K562 (cell line): ENCODE results near the gene SERPINF2. TPM values are rescaled to one million over a fixed set of nuclear protein-coding genes. Genes with fewer than 3 reads are reported as not detected.

Source experiments
- ATF7 ChIP-seq: fragments of 450-650 bp; IDR thresholded peaks from 2 replicates; pipeline ENCODE4 v1.7.1; 2014; ENCODE audit warnings: mild to moderate bottlenecking, moderate library complexity
- C11orf30 ChIP-seq: fragments of 450-650 bp; IDR thresholded peaks from 2 replicates; pipeline ENCODE4 v1.6.1; 2016; ENCODE audit warnings: low read depth, mild to moderate bottlenecking
- CHCHD3 ChIP-seq: fragments of 250-450 bp; sonication (Bioruptor Pico); IDR thresholded peaks from 2 replicates; pipeline ENCODE4 v2.1.2; 2022; ENCODE audit warnings: mild to moderate bottlenecking
- CSDE1 ChIP-seq, 2 experiments: fragments of 450-650 bp; IDR thresholded peaks; 2 replicates each; pipeline ENCODE4 v1.6.1; 2016; ENCODE audit warnings: mild to moderate bottlenecking in 1 of 2
- DACH1 ChIP-seq: fragments of 450-650 bp; IDR thresholded peaks from 2 replicates; pipeline ENCODE4 v1.6.1; 2018; ENCODE audit not compliant: partially characterized antibody
- ELF4 ChIP-seq: fragments of 450-650 bp; formaldehyde crosslinking; IDR thresholded peaks from 2 replicates; pipeline ENCODE4 v1.4.0; 2022; ENCODE audit warnings: missing genetic modification characterization
- GATA2 ChIP-seq: sonication (generic); formaldehyde crosslinking; IDR thresholded peaks from 2 replicates; pipeline ENCODE4 v1.4.0; 2020; ENCODE audit warnings: mild to moderate bottlenecking, missing genetic modification reagents
- KAT7 ChIP-seq: sonication (generic); formaldehyde crosslinking; IDR thresholded peaks from 2 replicates; pipeline ENCODE4 v1.8.0; 2022; ENCODE audit warnings: missing genetic modification reagents, mild to moderate bottlenecking, borderline replicate concordance
- KLF1 ChIP-seq: fragments of 450-650 bp; IDR thresholded peaks from 2 replicates; pipeline ENCODE4 v1.6.1; 2016; ENCODE audit warnings: missing genetic modification characterization, missing compliant biosample characterization
- KLF6 ChIP-seq: fragments of 250-450 bp; sonication (Bioruptor Pico); IDR thresholded peaks from 2 replicates; pipeline ENCODE4 v1.4.0; 2020; ENCODE audit warnings: mild to moderate bottlenecking, moderate library complexity, borderline replicate concordance
- NCOR1 ChIP-seq: fragments of 450-650 bp; IDR thresholded peaks from 2 replicates; pipeline ENCODE4 v1.6.1; 2016; ENCODE audit warnings: mild to moderate bottlenecking, moderate library complexity
- NR2C1 ChIP-seq, 2 experiments: fragments of 450-650 bp; IDR thresholded peaks; 2 replicates each; pipeline ENCODE4 v1.6.1; 2017; ENCODE audit warnings: mild to moderate bottlenecking in 2 of 2, antibody characterized with exemption in 1 of 2, inconsistent platforms in 1 of 2, missing compliant biosample characterization in 1 of 2, missing genetic modification characterization in 1 of 2
- SIRT6 ChIP-seq: IDR thresholded peaks from one replicate; pipeline ENCODE4 v1.6.1; 2012; ENCODE audit warnings: low read depth, mild to moderate bottlenecking, control low read depth, inconsistent platforms, low read length, moderate library complexity
- ZNF175 ChIP-seq: fragments of 200-800 bp; sonication (Bioruptor generic); IDR thresholded peaks from 2 replicates; pipeline ENCODE4 v1.6.1; 2016; ENCODE audit warnings: low read depth, mild to moderate bottlenecking, missing genetic modification characterization, missing compliant biosample characterization
- ZNF316 ChIP-seq: fragments of 450-650 bp; IDR thresholded peaks from 2 replicates; pipeline ENCODE4 v1.6.1; 2016
- ZNF589 ChIP-seq: fragments of 200-800 bp; sonication (Bioruptor generic); IDR thresholded peaks from 2 replicates; pipeline ENCODE4 v1.6.1; 2016; ENCODE audit warnings: low read depth, missing genetic modification characterization, missing compliant biosample characterization
- ZNF79 ChIP-seq: fragments of 250-450 bp; sonication (Bioruptor Pico); IDR thresholded peaks from 2 replicates; pipeline ENCODE4 v1.4.0; 2020; ENCODE audit warnings: low read depth, mild to moderate bottlenecking, moderate library complexity
- polyA plus RNA-seq, 8 experiments: library from polyadenylated mRNA; depleted of rRNA in 4 of 8; stranded (reverse) in 5 of 8; unstranded in 3 of 8; fragments of >200 nt; fragmentation: Nextera tagmentation in 2 of 8; fragmentation: Illumina TruSeq in 1 of 8; extraction: Ambion mirVana in 2 of 8; extraction: Trizol in 1 of 8; gene quantifications; 2 replicates each; pipeline versions ENCODE4 v1.2.1 to v1.2.3, GENCODE V29; 2011 to 2014; ENCODE audit warnings: inconsistent platforms in 1 of 8, missing spikeins in 1 of 8
- total RNA-seq, 7 experiments: library from RNA; depleted of rRNA in 6 of 7; stranded (reverse); fragments of >200 nt in 6 of 7; fragmentation: Illumina TruSeq in 2 of 7; extraction: Trizol in 2 of 7; gene quantifications; 2 replicates each; pipeline versions ENCODE4 v1.2.1 to v1.2.3, GENCODE V29; 2011 to 2021; ENCODE audit warnings: low replicate concordance in 1 of 7
- TF ChIP-seq, protein P1 (sequence below): fragments of 250-450 bp; sonication (Bioruptor Pico); IDR thresholded peaks from 2 replicates; pipeline ENCODE4 v1.4.0; 2020; ENCODE audit warnings: mild to moderate bottlenecking, moderate library complexity, borderline replicate concordance
- TF ChIP-seq, protein P2 (sequence below): fragments of 450-650 bp; IDR thresholded peaks from 2 replicates; pipeline ENCODE4 v1.6.1; 2016; ENCODE audit warnings: mild to moderate bottlenecking
- TF ChIP-seq, protein P3 (sequence below): fragments of 450-650 bp; IDR thresholded peaks from 2 replicates; pipeline ENCODE4 v1.6.1; 2017; ENCODE audit warnings: mild to moderate bottlenecking, moderate library complexity
- TF ChIP-seq, protein P4 (sequence below): fragments of 200-400 bp; formaldehyde crosslinking; IDR thresholded peaks from 2 replicates; pipeline ENCODE4 v1.6.1; 2017; ENCODE audit warnings: mild to moderate bottlenecking, low read depth, low read length, moderate library complexity

SERPINF2 gene
- total and polyA plus RNA-seq, 9 of the 15 experiments (the other 6 are each of a cell fraction or from before 2014, with no cell fraction given) = 0.22 TPM; not detected in 8

DNA sequence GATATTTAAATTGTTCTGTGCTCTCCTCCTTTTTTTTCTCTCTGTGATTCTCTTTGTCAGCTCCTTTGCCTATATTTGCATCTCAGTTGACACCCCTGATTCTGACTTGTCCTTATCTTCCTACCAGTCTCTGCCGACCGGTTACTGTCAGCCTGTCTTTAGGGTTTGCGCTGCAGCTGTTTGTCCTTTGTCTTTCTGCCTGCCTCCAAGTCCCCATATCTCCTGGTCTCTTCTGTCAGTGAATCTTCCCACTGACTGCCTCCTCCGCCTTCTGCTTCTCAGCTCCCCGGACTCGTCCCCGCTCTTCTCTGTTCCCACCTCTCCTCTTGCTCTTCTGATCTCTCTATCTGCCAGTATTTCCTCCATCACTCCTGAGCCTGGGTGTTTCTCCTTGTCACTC is 37.7 kb upstream of the SERPINF2 start (continued):
- TF ChIP-seq NR2C1 (IDR thresholded peaks at IDR 0.05) = no peak
- TF ChIP-seq NR2C1 (tag; IDR thresholded peaks at IDR 0.05) = no peak
- no peak for TF ChIP-seq CSDE1 (IDR thresholded peaks at IDR 0.05)
- no peak for TF ChIP-seq KAT7 (CRISPR knock-in tag)
- peak; percentile 36; the same call in 1 of the 2 replicates for TF ChIP-seq ZNF589 (CRISPR knock-in tag)
- TF ChIP-seq ZNF175 (CRISPR knock-in tag) = no peak
- TF ChIP-seq GATA2 (CRISPR knock-in tag) = peak; percentile 79
- no peak for TF ChIP-seq ZNF79 (CRISPR knock-in tag)
- no peak for TF ChIP-seq ZNF316
- TF ChIP-seq, protein P1, sequence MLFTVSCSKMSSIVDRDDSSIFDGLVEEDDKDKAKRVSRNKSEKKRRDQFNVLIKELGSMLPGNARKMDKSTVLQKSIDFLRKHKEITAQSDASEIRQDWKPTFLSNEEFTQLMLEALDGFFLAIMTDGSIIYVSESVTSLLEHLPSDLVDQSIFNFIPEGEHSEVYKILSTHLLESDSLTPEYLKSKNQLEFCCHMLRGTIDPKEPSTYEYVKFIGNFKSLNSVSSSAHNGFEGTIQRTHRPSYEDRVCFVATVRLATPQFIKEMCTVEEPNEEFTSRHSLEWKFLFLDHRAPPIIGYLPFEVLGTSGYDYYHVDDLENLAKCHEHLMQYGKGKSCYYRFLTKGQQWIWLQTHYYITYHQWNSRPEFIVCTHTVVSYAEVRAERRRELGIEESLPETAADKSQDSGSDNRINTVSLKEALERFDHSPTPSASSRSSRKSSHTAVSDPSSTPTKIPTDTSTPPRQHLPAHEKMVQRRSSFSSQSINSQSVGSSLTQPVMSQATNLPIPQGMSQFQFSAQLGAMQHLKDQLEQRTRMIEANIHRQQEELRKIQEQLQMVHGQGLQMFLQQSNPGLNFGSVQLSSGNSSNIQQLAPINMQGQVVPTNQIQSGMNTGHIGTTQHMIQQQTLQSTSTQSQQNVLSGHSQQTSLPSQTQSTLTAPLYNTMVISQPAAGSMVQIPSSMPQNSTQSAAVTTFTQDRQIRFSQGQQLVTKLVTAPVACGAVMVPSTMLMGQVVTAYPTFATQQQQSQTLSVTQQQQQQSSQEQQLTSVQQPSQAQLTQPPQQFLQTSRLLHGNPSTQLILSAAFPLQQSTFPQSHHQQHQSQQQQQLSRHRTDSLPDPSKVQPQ (CRISPR knock-in tag) = no peak
- TF ChIP-seq NCOR1 = peak; percentile 67
- TF ChIP-seq, protein P2, sequence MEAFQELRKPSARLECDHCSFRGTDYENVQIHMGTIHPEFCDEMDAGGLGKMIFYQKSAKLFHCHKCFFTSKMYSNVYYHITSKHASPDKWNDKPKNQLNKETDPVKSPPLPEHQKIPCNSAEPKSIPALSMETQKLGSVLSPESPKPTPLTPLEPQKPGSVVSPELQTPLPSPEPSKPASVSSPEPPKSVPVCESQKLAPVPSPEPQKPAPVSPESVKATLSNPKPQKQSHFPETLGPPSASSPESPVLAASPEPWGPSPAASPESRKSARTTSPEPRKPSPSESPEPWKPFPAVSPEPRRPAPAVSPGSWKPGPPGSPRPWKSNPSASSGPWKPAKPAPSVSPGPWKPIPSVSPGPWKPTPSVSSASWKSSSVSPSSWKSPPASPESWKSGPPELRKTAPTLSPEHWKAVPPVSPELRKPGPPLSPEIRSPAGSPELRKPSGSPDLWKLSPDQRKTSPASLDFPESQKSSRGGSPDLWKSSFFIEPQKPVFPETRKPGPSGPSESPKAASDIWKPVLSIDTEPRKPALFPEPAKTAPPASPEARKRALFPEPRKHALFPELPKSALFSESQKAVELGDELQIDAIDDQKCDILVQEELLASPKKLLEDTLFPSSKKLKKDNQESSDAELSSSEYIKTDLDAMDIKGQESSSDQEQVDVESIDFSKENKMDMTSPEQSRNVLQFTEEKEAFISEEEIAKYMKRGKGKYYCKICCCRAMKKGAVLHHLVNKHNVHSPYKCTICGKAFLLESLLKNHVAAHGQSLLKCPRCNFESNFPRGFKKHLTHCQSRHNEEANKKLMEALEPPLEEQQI = no peak
- TF ChIP-seq ATF7 = no peak
- TF ChIP-seq ELF4 (CRISPR knock-in tag) = no peak
- peak; percentile 44 for TF ChIP-seq DACH1
- no peak for TF ChIP-seq C11orf30
- TF ChIP-seq CHCHD3 (CRISPR knock-in tag) = no peak
- no peak for TF ChIP-seq KLF6
- no peak for TF ChIP-seq KLF1 (tag)
- no peak for TF ChIP-seq SIRT6
- TF ChIP-seq, protein P3, sequence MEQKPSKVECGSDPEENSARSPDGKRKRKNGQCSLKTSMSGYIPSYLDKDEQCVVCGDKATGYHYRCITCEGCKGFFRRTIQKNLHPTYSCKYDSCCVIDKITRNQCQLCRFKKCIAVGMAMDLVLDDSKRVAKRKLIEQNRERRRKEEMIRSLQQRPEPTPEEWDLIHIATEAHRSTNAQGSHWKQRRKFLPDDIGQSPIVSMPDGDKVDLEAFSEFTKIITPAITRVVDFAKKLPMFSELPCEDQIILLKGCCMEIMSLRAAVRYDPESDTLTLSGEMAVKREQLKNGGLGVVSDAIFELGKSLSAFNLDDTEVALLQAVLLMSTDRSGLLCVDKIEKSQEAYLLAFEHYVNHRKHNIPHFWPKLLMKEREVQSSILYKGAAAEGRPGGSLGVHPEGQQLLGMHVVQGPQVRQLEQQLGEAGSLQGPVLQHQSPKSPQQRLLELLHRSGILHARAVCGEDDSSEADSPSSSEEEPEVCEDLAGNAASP = no peak
- TF ChIP-seq, protein P4, sequence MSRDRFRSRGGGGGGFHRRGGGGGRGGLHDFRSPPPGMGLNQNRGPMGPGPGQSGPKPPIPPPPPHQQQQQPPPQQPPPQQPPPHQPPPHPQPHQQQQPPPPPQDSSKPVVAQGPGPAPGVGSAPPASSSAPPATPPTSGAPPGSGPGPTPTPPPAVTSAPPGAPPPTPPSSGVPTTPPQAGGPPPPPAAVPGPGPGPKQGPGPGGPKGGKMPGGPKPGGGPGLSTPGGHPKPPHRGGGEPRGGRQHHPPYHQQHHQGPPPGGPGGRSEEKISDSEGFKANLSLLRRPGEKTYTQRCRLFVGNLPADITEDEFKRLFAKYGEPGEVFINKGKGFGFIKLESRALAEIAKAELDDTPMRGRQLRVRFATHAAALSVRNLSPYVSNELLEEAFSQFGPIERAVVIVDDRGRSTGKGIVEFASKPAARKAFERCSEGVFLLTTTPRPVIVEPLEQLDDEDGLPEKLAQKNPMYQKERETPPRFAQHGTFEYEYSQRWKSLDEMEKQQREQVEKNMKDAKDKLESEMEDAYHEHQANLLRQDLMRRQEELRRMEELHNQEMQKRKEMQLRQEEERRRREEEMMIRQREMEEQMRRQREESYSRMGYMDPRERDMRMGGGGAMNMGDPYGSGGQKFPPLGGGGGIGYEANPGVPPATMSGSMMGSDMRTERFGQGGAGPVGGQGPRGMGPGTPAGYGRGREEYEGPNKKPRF = no peak
